ENCODE measurements around the gene SNX15.

Gene SNX15

GRCh38 chr11:65086809-65087208 is 59.6 kb downstream of the SNX15 start:
- TF ChIP-seq CTCF (IDR thresholded peaks at IDR 0.05), result no peak
- H3K27ac ChIP-seq, result no peak overlapping the region
- no peak overlapping the region for H3K4me3 ChIP-seq (ENCODE audit: low read depth in 1 of 2, low read length in 1 of 2)
- H3K9me3 ChIP-seq, result no peaks in the 10 kb centered on the region
- H3K4me1 ChIP-seq (ENCODE audit: control insufficient read depth in 1 of 2, insufficient read depth in 1 of 2, low read depth in 1 of 2, low read length in 1 of 2), result peaks cover 23 to 24% of the 10 kb centered on the region in 2 experiments
- H3K36me3 ChIP-seq, result peaks cover 51% of the 10 kb centered on the region
- H3K27me3 ChIP-seq, result no peaks in the 10 kb centered on the region

DNA sequence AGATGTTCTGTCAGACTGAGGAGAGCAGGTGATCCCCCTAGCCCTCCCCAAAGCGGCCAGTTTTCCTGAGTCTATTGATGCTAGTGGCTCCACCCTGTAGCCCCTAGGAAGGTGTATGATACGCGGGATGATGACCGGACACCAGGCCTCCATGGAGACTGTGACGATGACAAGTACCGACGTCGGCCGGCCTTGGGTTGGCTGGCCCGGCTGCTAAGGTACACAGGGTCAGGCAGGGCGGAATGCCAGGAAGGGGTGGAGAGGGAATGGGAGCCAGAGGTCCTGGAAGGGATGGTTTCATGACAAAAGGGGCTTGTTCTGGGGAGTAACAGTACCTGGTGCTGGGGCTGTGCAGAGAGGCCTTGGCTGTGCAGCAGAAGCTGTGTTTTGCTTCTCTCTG is 60.0 kb downstream of the SNX15 start:
- Histone ChIP-seq H3K36me3 (peaks cover 51% of the 10 kb centered on the region), H3K27ac (no peak overlapping the region), H3K4me1 (ENCODE audit: control insufficient read depth in 1 of 2, insufficient read depth in 1 of 2, low read depth in 1 of 2, low read length in 1 of 2) (peaks cover 23 to 24% of the 10 kb centered on the region in 2 experiments), H3K9me3 (no peaks in the 10 kb centered on the region), H3K4me3 (ENCODE audit: low read depth in 1 of 2, low read length in 1 of 2) (no peak overlapping the region), H3K27me3 (no peaks in the 10 kb centered on the region)
- no peak for TF ChIP-seq CTCF (IDR thresholded peaks at IDR 0.05)

DNA sequence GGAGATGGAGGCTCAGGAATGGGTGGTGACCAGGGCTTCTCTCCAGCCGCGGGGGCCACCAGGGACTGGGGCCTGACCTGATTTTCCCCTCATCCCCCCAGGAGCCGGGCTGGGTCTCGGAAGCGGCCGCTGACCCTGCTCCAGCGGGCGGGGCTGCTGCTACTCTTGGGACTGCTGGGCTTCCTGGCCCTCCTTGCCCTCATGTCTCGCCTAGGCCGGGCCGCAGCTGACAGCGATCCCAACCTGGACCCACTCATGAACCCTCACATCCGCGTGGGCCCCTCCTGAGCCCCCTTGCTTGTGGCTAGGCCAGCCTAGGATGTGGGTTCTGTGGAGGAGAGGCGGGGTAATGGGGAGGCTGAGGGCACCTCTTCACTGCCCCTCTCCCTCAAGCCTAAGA is 60.6 kb downstream of the SNX15 start:
- TF ChIP-seq CTCF (IDR thresholded peaks at IDR 0.05), result no peak
- no peak overlapping the region for H3K4me3 ChIP-seq (ENCODE audit: low read depth in 1 of 2, low read length in 1 of 2)
- H3K36me3 ChIP-seq, result peaks cover 51% of the 10 kb centered on the region
- H3K27ac ChIP-seq, result no peak overlapping the region
- H3K27me3 ChIP-seq, result no peaks in the 10 kb centered on the region
- H3K9me3 ChIP-seq, result no peaks in the 10 kb centered on the region
- peaks cover 21 to 23% of the 10 kb centered on the region in 2 experiments for H3K4me1 ChIP-seq (ENCODE audit: control insufficient read depth in 1 of 2, insufficient read depth in 1 of 2, low read depth in 1 of 2, low read length in 1 of 2)

DNA sequence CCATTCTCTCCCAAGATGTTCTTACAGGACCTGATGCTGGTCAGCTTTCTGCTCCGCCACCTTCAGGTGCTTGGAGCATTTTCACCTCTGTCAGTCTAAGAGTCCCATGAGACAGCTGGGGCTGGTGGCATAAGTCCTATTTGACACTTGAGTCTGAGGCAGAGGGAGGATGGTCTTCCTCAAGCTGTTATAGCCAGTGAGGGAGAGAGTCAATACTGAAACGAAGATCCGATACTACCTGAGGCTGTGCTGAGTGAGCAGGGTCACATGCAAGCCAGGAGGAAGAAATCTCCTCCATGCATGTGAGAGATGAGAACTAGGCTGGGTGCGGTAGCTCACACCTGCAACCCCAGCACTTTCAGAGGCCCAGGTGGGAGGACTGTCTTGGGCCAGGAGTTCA is 62.4 kb downstream of the SNX15 start:
- Histone ChIP-seq H3K4me3 (ENCODE audit: low read depth in 1 of 2, low read length in 1 of 2) (no peak overlapping the region), H3K36me3 (peaks cover 51% of the 10 kb centered on the region), H3K9me3 (no peaks in the 10 kb centered on the region), H3K27ac (no peak overlapping the region), H3K4me1 (ENCODE audit: control insufficient read depth in 1 of 2, insufficient read depth in 1 of 2, low read depth in 1 of 2, low read length in 1 of 2) (peaks cover 7 to 11% of the 10 kb centered on the region in 2 experiments), H3K27me3 (no peaks in the 10 kb centered on the region)
- no peak for TF ChIP-seq CTCF (IDR thresholded peaks at IDR 0.05)

Measured in neutrophil (primary cell).